ENCODE results near the gene DDX27. TPM values are rescaled to one million over a fixed set of nuclear protein-coding genes. Genes with fewer than 3 reads are reported as not detected.

DDX27 gene
- total and polyA plus RNA-seq, 9 of the 15 experiments (the other 6 are each of a cell fraction or from before 2014, with no cell fraction given), result 17.9 to 79.3 (median 57.0) TPM

- TF ChIP-seq ATF3 (IDR thresholded peaks at IDR 0.05) (peak; percentile 84), ATF3 (CRISPR knock-in tag; conservative IDR thresholded peaks at IDR 0.05) (no peak), GATA2 (CRISPR knock-in tag; IDR thresholded peaks at IDR 0.05) (no peak), ZNF79 (CRISPR knock-in tag; IDR thresholded peaks at IDR 0.05; ENCODE audit: low read depth) (no peak), FOXJ3 (CRISPR knock-in tag; IDR thresholded peaks at IDR 0.05) (no peak), TCF15 (CRISPR knock-in tag; IDR thresholded peaks at IDR 0.05) (no peak), AFF4 (CRISPR knock-in tag; IDR thresholded peaks at IDR 0.05) (no peak), ATF7 (IDR thresholded peaks at IDR 0.05) (peak; percentile 93), DACH1 (IDR thresholded peaks at IDR 0.05; ENCODE audit: partially characterized antibody) (no peak), HDAC1 (IDR thresholded peaks at IDR 0.05) (peak in 1 of 2 experiments; percentile 94; a peak in 2 of 4 replicates), ZNF174 (CRISPR knock-in tag; IDR thresholded peaks at IDR 0.05) (no peak), MITF (IDR thresholded peaks at IDR 0.05) (no peak), ZNF778 (CRISPR knock-in tag; IDR thresholded peaks at IDR 0.05) (no peak), ZBTB2 (IDR thresholded peaks at IDR 0.05) (peak; percentile 15; the same call in 1 of the 2 replicates), TAF1 (IDR thresholded peaks at IDR 0.05; ENCODE audit: control insufficient read depth, extremely low read depth, insufficient read depth, low read length, severe bottlenecking) (peak; percentile 84), MXI1 (IDR thresholded peaks at IDR 0.05; ENCODE audit: low read depth, low read length) (peak; percentile 70), ZNF717 (CRISPR knock-in tag; IDR thresholded peaks at IDR 0.05) (no peak), ATF1 (CRISPR knock-in tag; IDR thresholded peaks at IDR 0.05) (peak; percentile 46; the same call in 1 of the 2 replicates), ATF1 (tag; IDR thresholded peaks at IDR 0.05) (peak; percentile 96)
Observed at GRCh38 chr20:49219091-49219923, at the start of gene DDX27 (continued).
